Right atrium auricular region (tissue), 2 donors: ENCODE results near the gene PINLYP. TPM values are rescaled to one million over a fixed set of nuclear protein-coding genes. Genes with fewer than 3 reads are reported as not detected.
A peak's percentile ranks its signal among the peaks of the same experiment; 100 is the strongest.

Experiments used
- DNase-seq: peaks from one replicate; pipeline ENCODE4 v3.0.0-alpha.2; 2019; ENCODE audit warnings: low spot score
- H3K27ac ChIP-seq, 2 donors: fragments of 200-600 bp; sonication (generic); 1 replicate in 1 of 2; 2 replicates in 1 of 2; pipeline ENCODE4 v1.5.1; 2016 to 2019
- H3K27me3 ChIP-seq, 2 donors: fragments of 200-600 bp; sonication (generic); one replicate each; pipeline versions ENCODE4 v1.5.1 to v1.6.0; 2017 to 2019
- H3K36me3 ChIP-seq: fragments of 200-600 bp; sonication (generic); one replicate; pipeline ENCODE4 v1.5.1; 2016
- H3K4me1 ChIP-seq, 2 donors: fragments of 200-600 bp; sonication (generic); one replicate each; pipeline versions ENCODE4 v1.5.1 to v1.6.0; 2017 to 2019
- H3K4me3 ChIP-seq, 2 donors: fragments of 200-600 bp; sonication (generic); 1 replicate in 1 of 2; 2 replicates in 1 of 2; pipeline ENCODE4 v1.5.1; 2017 to 2019; ENCODE audit warnings: mild to moderate bottlenecking in 1 of 2, moderate library complexity in 1 of 2
- H3K9me3 ChIP-seq, 2 donors: fragments of 200-600 bp; sonication (generic); one replicate each; pipeline ENCODE4 v1.5.1; 2019
- total RNA-seq, 2 donors: library from RNA; depleted of rRNA; stranded (reverse); fragments of >200 nt; gene quantifications; one replicate each; pipeline ENCODE4 v1.1.0, GENCODE V29; 2016
- TF ChIP-seq, protein P1 (sequence below), 2 donors: fragments of 200-600 bp; sonication (generic); IDR thresholded peaks; one replicate each; pipeline ENCODE4 v1.5.1; 2019; ENCODE audit warnings: antibody characterized with exemption in 2 of 2

The PINLYP gene
- total RNA-seq, 2 donors from 2014 or later, result 1.6 to 4.5 TPM

DNA sequence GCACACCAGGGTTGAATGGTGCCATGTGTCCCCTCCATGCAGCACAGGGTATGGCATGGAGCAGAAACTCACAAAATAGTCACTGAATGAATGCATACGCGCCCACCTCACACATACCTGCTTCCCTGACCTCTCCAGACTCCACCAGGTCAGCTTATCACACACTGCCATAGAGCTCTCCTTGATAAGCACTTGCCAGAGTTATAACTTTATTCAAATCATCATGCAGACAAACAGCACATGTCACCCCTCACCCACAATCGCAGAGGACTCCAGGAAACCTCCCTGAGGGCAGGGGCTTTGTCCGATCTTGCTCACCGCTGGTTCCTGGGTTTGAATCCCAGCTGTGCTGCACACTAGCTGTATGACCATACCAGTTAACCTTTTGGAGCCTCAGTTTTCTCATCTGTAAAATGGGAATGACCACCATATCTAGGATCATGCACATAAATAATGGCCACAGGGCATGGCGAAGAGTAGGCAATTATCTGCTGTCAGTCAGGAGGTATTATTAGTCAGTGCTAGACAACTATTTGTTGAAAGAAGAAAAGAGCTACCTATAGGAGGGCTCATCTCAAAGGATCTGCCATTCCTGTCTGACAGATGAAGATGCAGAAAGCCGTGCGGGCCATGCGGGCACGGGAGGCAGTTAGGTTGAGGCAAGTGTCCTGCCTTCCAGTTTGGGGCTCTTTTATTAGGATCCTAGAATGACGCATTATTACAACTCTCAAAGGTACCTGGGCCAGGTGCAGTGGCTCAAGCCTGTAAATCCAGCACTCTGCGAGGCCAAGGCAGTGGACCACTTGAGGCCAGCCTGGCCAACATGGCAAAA is 14.2 kb upstream of the PINLYP start:
- Histone ChIP-seq H3K36me3 (peaks cover 25% of the 10 kb centered on the region), H3K27ac (no peak overlapping the region), H3K4me1 (peaks cover 0 to 13% of the 10 kb centered on the region in 2 donors), H3K4me3 (no peak overlapping the region), H3K9me3 (no peaks in the 10 kb centered on the region), H3K27me3 (no peaks in the 10 kb centered on the region)
- no peak for DNase-seq
- TF ChIP-seq, protein P1, sequence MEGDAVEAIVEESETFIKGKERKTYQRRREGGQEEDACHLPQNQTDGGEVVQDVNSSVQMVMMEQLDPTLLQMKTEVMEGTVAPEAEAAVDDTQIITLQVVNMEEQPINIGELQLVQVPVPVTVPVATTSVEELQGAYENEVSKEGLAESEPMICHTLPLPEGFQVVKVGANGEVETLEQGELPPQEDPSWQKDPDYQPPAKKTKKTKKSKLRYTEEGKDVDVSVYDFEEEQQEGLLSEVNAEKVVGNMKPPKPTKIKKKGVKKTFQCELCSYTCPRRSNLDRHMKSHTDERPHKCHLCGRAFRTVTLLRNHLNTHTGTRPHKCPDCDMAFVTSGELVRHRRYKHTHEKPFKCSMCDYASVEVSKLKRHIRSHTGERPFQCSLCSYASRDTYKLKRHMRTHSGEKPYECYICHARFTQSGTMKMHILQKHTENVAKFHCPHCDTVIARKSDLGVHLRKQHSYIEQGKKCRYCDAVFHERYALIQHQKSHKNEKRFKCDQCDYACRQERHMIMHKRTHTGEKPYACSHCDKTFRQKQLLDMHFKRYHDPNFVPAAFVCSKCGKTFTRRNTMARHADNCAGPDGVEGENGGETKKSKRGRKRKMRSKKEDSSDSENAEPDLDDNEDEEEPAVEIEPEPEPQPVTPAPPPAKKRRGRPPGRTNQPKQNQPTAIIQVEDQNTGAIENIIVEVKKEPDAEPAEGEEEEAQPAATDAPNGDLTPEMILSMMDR (IDR thresholded peaks at IDR 0.05), result no peak

GRCh38 chr19:43562226-43562697 is 13.3 kb upstream of the PINLYP start:
- Histone ChIP-seq H3K9me3 (no peaks in the 10 kb centered on the region), H3K27me3 (no peaks in the 10 kb centered on the region), H3K4me3 (no peak overlapping the region), H3K36me3 (peaks cover 25% of the 10 kb centered on the region), H3K27ac (peak overlapping the region; percentile 69 to 74), H3K4me1 (peaks cover 0 to 13% of the 10 kb centered on the region in 2 donors)
- no peak for DNase-seq
- TF ChIP-seq, protein P1 (IDR thresholded peaks at IDR 0.05), result no peak

- H3K4me1 ChIP-seq, result peaks cover 0 to 13% of the 10 kb centered on the region in 2 donors
- no peaks in the 10 kb centered on the region for H3K27me3 ChIP-seq
- TF ChIP-seq, protein P1 (IDR thresholded peaks at IDR 0.05), result no peak
- DNase-seq, result peak; percentile 77
- H3K36me3 ChIP-seq, result peaks cover 24% of the 10 kb centered on the region
- H3K4me3 ChIP-seq, result no peak overlapping the region
- peak overlapping the region; percentile 69 to 74 for H3K27ac ChIP-seq
- no peaks in the 10 kb centered on the region for H3K9me3 ChIP-seq
Measured at GRCh38 chr19:43562698-43563241, 12.8 kb upstream of the PINLYP start.

DNA sequence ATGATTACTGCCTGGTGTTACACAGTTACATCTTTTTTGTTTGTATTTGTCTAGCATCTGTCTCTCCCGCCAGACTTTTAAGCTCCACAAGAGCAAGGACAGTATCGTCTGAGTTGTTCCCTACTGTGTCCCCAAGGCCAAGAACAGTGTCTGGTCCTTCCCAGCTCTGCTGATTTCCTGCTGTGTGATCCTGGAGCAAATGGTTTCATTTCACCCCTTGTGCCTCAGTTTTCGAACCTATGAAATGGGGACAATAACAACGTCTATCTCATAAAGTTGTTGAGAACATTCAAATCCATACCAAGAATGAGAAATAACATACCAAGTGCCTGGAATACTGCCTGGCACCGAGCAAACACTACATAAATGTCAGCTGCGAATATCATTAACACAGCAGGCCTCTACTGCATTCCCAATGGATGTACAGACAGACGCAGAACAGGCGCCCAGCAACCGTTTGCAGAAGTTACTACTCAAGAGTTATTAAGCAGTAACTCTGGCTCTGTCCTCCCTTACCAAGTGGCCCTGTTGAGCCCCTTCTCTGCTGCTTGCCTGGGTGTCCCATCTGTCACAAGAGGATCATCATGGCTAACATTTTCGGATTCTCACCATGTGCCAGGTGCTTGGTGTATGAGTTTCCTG is 11.7 kb upstream of the PINLYP start:
- peak overlapping the region in 1 of 2 donors; percentile 69 for H3K27ac ChIP-seq
- H3K9me3 ChIP-seq, result no peaks in the 10 kb centered on the region
- TF ChIP-seq, protein P1 (IDR thresholded peaks at IDR 0.05), result no peak
- H3K4me1 ChIP-seq, result peaks cover 0 to 13% of the 10 kb centered on the region in 2 donors
- no peak overlapping the region for H3K4me3 ChIP-seq
- no peaks in the 10 kb centered on the region for H3K27me3 ChIP-seq
- DNase-seq, result no peak
- peaks cover 17% of the 10 kb centered on the region for H3K36me3 ChIP-seq

DNA sequence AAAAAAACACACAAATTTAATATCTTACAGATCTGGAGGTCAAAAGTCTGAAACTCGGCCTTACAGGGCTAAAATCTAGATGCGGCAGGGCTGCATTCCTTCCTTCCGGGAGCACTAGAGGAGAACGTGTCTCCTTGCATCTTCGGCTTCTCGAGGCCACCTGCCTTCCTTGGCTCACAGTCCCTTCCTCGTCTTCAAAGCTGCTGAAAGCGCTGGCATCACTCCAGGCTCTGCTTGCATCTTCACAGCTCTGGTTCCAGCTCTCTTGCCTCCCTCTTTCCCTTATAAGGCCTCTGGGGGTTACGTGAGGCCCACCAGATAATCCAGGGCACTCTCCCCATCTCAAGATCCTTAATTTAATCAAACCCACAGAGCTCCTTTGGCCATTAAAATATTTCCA is 10.8 kb upstream of the PINLYP start:
- no peak overlapping the region for H3K4me3 ChIP-seq
- no peaks in the 10 kb centered on the region for H3K27me3 ChIP-seq
- TF ChIP-seq, protein P1 (IDR thresholded peaks at IDR 0.05), result no peak
- H3K27ac ChIP-seq, result no peak overlapping the region
- peaks cover 0 to 13% of the 10 kb centered on the region in 2 donors for H3K4me1 ChIP-seq
- H3K9me3 ChIP-seq, result no peaks in the 10 kb centered on the region
- DNase-seq, result no peak
- H3K36me3 ChIP-seq, result peaks cover 13% of the 10 kb centered on the region
